ENCODE measurements around the gene NF1. TPM values are rescaled to one million over a fixed set of nuclear protein-coding genes. Genes with fewer than 3 reads are reported as not detected.
"Not testable (repeated sequence)": the region's sequence is repeated elsewhere in the genome, so short reads cannot be mapped to it uniquely, and the experiment has no call there.

Gene NF1
- total RNA-seq, 4 donors from 2014 or later, result 40.9 to 64.8 (median 44.5) TPM

- no peak for TF ChIP-seq POLR2AphosphoS5 (IDR thresholded peaks at IDR 0.05)
- no peak for TF ChIP-seq POLR2A (IDR thresholded peaks at IDR 0.05; ENCODE audit: low read depth)
- TF ChIP-seq EP300 (IDR thresholded peaks at IDR 0.05), result no peak
- no peak for TF ChIP-seq CTCF (IDR thresholded peaks at IDR 0.05)
- WGBS, result 55% methylated on average over 4 of the region's 4 CpGs
- no peaks in the 10 kb centered on the region for H3K27me3 ChIP-seq
- H3K4me1 ChIP-seq, result no peaks in the 10 kb centered on the region
- H3K9me3 ChIP-seq, result no peaks in the 10 kb centered on the region
- no peak overlapping the region for H3K4me3 ChIP-seq
- DNase-seq (ENCODE audit: extremely low spot score), result no peak
- H3K27ac ChIP-seq (replicated peaks in 1 of 4), result no peak overlapping the region
- H3K36me3 ChIP-seq, result no peaks in the 10 kb centered on the region
- intact Hi-C loops (cut with DNase I), result no loop called here
These were observed 19.8 kb upstream of the NF1 start for GRCh38 chr17:31074772-31075555.

- intact Hi-C loops (cut with DNase I), result no loop called here
- no peaks in the 10 kb centered on the region for H3K4me1 ChIP-seq
- H3K27ac ChIP-seq (replicated peaks in 1 of 4), result no peak overlapping the region
- H3K4me3 ChIP-seq, result no peak overlapping the region
- WGBS, result 51% methylated on average over 2 of the region's 4 CpGs
- no peaks in the 10 kb centered on the region for H3K9me3 ChIP-seq
- H3K27me3 ChIP-seq, result no peaks in the 10 kb centered on the region
- H3K36me3 ChIP-seq, result no peaks in the 10 kb centered on the region
- TF ChIP-seq POLR2A (IDR thresholded peaks at IDR 0.05; ENCODE audit: low read depth), result no peak
- TF ChIP-seq EP300 (IDR thresholded peaks at IDR 0.05), result no peak
- no peak for TF ChIP-seq CTCF (IDR thresholded peaks at IDR 0.05)
- TF ChIP-seq POLR2AphosphoS5 (IDR thresholded peaks at IDR 0.05), result no peak
- DNase-seq (ENCODE audit: extremely low spot score), result no peak
These were observed 16.5 kb upstream of the NF1 start for GRCh38 chr17:31078290-31078689.

GRCh38 chr17:31079731-31080130 is 15.0 kb upstream of the NF1 start:
- Histone ChIP-seq H3K36me3 (no peaks in the 10 kb centered on the region), H3K27me3 (no peaks in the 10 kb centered on the region), H3K27ac (replicated peaks in 1 of 4) (no peak overlapping the region), H3K4me1 (no peaks in the 10 kb centered on the region), H3K4me3 (no peak overlapping the region), H3K9me3 (no peaks in the 10 kb centered on the region)
- 93% methylated on average over 1 of the region's 1 CpG for WGBS
- no peak for TF ChIP-seq POLR2A (IDR thresholded peaks at IDR 0.05; ENCODE audit: low read depth)
- TF ChIP-seq EP300 (IDR thresholded peaks at IDR 0.05), result no peak
- no peak for TF ChIP-seq POLR2AphosphoS5 (IDR thresholded peaks at IDR 0.05)
- TF ChIP-seq CTCF (IDR thresholded peaks at IDR 0.05), result no peak
- DNase-seq (ENCODE audit: extremely low spot score), result no peak
- intact Hi-C loops (cut with DNase I), result no loop called here

DNA sequence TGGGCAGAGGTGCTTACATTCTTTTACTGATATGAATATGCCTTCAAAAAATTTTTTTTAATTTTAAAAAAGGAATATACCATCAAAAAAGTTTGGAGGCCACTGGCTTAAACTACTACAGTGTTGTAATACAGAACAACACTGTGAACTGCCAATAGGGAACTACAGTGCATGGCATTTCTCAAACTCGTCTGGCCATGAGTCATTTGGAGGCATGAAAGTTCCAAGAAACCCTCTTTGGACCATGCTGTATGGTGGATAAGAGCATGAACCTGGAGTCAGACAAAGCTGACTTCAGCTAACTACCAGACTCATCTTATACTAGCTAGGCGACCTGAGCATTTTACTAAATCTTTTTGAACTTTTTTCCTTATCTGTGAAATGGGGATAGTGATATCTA is 9.2 kb upstream of the NF1 start:
- H3K27ac ChIP-seq (replicated peaks in 1 of 4), result no peak overlapping the region
- no peak for DNase-seq (ENCODE audit: extremely low spot score)
- no peaks in the 10 kb centered on the region for H3K9me3 ChIP-seq
- no peaks in the 10 kb centered on the region for H3K27me3 ChIP-seq
- TF ChIP-seq POLR2AphosphoS5 (IDR thresholded peaks at IDR 0.05), result no peak
- no peak for TF ChIP-seq CTCF (IDR thresholded peaks at IDR 0.05)
- no peak for TF ChIP-seq EP300 (IDR thresholded peaks at IDR 0.05)
- TF ChIP-seq POLR2A (IDR thresholded peaks at IDR 0.05; ENCODE audit: low read depth), result no peak
- H3K36me3 ChIP-seq, result no peaks in the 10 kb centered on the region
- intact Hi-C loops (cut with DNase I), result no loop called here
- WGBS, result 66% methylated on average over 2 of the region's 2 CpGs
- H3K4me3 ChIP-seq, result no peak overlapping the region
- no peaks in the 10 kb centered on the region for H3K4me1 ChIP-seq

GRCh38 chr17:31089471-31089870 is 5.3 kb upstream of the NF1 start:
- no peaks in the 10 kb centered on the region for H3K27me3 ChIP-seq
- 97% methylated on average over 3 of the region's 3 CpGs for WGBS
- H3K36me3 ChIP-seq, result no peaks in the 10 kb centered on the region
- intact Hi-C loops (cut with DNase I), result no loop called here
- no peaks in the 10 kb centered on the region for H3K9me3 ChIP-seq
- DNase-seq (ENCODE audit: extremely low spot score), result no peak
- no peak overlapping the region for H3K4me3 ChIP-seq
- no peaks in the 10 kb centered on the region for H3K4me1 ChIP-seq
- no peak overlapping the region for H3K27ac ChIP-seq (replicated peaks in 1 of 4)
- TF ChIP-seq EP300 (IDR thresholded peaks at IDR 0.05) (no peak), POLR2AphosphoS5 (IDR thresholded peaks at IDR 0.05) (no peak), CTCF (IDR thresholded peaks at IDR 0.05) (no peak), POLR2A (IDR thresholded peaks at IDR 0.05; ENCODE audit: low read depth) (no peak)

DNA sequence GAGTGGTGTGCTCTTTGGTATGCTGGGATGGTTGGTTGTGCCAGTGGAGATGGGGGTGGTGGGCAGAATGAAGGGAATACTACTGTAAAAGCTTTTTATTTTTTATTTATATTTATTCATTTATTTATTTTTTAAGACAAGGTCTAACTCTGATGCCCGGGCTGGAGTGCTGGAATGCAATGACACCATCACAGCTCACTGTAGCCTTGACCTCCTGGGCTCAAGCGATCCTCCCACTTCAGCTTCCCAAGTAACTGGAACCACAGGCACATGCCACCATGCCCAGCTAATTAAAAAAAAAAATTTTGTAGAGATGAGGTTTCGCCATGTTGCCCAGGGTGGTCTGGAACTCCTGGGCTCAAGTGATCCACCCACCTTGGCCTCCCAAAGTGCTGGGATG is 4.1 kb upstream of the NF1 start:
- not testable (repeated sequence) for H3K9me3 ChIP-seq; H3K36me3 ChIP-seq; H3K27me3 ChIP-seq; DNase-seq (ENCODE audit: extremely low spot score); H3K4me1 ChIP-seq; H3K27ac ChIP-seq (replicated peaks in 1 of 4); H3K4me3 ChIP-seq
- intact Hi-C loops (cut with DNase I), result loop anchor here (10.0 kb wide), 1 partner anchor 76 kb away; no protein-coding TSS in a partner anchor
- 92% methylated on average over 3 of the region's 3 CpGs for WGBS
